NCI-H1092 (cell line): Measurements from ENCODE around the gene SAMD9L.
A peak's percentile ranks its signal among the peaks of the same experiment; 100 is the strongest.

Source experiments
- DNase-seq: peaks from one replicate; lab custom pipeline; 2025; lab: John Stamatoyannopoulos, UW

Gene SAMD9L

DNA sequence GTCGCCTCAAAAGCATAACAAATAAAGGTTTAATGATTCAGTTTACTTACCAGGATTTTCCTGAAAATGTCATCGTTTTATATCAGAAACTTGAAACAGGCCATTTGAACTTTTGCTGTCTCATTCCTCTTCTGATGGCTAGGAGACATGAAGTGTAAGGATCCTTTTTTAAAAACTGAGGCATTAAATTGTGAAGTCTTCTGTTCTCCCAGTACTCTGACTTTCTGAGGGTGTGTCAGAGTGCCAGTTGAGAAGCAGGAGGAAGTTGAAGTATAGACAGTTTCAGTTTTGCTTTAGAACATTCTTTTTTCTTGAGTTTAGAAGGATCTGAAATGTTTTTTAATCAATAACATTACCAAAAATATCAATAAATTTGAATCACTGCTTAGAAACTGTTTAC lies at the start of gene SAMD9L:
Gene SAMD9L, minus strand, starts transcription at position 242 of the 400 bp plus-strand sequence. CDS start 12,414 bp downstream, outside the sequence.
- no peak for DNase-seq

DNA sequence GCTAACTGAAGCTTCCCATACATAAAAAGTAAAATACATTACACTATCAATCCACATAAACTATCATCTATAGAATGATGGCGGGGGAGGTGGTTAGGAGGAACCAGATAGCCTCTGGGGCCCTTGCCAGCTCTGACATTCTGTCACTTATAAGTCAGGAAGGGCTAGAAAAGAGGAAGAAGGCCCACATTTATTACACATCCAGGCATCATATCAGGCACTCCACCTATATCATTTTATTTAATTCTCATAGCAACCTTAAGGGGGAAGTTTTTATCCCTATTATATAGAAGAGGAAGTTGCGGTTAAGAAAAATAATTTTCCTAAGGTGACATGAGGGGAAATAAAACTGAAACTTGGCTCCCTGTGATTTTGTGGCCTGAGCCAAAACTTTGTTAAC lies 48.2 kb upstream of the SAMD9L start:
- no peak for DNase-seq

DNA sequence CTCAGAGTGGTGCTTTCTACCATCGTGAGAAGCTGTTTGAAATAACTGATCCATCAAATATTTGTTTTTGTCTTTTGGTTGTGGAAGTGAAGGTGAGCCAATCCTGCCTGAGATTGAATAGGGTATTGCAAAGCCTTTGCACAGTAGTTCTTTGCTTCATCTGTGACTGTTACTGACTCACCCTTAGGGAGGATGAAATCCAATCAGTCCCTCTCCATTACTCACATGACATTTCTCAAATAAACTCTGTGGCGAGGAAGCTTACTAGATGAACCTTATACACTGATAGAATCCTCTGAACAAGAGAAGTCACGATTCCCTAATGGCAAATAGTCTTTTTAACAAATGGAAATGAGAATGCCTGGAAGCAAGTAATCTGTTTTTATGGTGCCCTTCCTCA lies 46.2 kb upstream of the SAMD9L start:
- DNase-seq: no peak

GRCh38 chr7:93188870-93189634 lies 40.9 kb upstream of the SAMD9L start:
- DNase-seq: no peak

DNA sequence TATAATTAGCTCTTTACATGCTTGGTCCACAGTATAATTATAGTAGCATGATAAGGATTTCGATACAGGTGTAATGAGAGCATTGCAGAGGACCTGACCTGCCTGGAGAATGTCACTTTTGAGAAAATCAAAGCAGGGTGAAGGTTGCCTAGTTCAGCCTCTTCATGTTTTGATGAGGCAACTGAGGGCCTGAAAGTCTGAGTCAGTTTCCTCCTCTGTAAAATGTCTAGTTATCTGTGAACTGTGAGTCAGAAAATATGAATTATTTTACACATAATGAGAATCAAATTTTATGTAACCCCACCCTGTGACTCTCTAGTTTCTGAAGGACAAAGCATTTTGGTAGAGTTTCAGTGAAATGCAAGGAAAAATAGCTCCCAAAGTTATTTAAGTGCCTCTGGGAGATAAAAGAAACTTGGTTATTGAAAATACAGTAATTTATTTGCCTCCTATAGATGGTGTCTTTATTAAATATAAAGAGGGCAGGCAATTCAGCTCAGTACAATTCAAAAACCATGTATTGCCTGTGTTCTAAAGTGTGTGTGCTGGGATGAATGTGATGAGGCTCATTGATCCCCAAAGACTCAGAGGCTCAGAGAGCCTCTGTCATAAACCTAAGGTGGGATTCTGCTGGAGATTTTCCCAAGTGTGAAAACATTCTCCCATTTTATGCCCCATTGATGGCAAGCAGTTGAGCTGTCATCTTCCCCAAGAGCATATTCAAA lies 37.3 kb upstream of the SAMD9L start:
- DNase-seq: no peak

DNA sequence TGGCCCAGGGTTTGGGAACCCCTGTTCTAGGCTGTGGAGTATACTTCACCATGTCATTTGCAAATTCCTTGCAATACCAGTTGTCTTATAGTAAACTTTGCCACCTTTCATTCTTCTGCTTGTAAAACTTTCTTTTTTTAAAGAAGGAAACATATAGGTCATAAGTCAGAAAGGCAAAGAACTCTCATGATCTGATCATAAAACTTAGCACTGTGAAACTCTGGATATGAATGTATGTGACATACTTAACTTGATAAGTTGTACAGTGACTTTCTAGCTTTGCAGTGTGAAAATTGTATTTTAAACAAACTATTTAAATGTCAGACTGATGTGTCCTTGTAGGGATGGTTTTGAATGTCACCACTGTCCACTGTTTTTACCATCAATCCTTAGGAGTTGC lies 31.0 kb upstream of the SAMD9L start:
- DNase-seq: no peak

DNA sequence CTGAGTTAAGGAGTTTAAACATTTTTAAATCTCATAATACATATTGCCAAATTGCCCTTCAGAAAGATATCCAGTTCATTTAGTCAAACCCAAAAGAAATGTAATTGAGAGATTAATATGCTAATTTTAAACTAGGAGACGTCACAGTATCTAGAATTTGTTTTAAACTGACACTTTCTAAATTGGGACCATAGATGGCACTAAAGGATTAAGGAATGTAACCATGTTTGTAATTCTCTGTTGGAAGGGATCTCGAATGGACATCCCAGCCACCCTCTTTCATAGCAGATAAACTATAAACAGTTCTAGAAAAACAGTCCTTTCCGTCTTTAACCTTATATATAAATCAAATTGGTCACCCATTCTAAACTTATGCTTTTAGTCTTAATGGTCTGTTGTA lies 30.0 kb upstream of the SAMD9L start:
- DNase-seq: peak; percentile 18

DNA sequence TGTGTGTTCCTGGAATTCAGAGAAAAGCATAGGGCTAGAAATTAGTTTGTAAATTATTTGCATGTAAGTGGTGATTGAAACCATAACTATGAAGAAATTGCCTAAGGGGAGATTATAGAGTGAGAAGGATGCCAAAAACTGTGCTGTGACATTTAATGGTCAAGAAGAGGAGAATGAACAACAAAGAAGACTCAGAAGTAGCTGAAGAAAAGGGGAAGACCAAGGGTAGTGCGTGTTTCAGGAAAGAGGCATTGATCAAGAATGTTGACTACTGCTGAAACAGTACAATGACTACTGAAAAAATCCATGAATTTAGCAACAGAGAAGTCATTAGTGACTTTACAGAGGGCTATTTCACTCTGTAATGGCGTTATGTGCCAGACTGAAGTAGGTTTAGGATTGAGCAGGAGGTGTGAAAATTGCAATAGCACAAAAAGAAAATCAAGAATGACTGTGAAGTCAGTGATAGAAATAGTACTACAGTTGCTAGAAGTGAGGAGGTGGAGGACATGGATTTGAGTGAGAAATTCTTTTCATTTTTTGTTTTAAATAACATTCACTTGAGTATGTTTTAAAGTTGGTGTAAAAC lies 28.9 kb upstream of the SAMD9L start:
- no peak for DNase-seq

DNA sequence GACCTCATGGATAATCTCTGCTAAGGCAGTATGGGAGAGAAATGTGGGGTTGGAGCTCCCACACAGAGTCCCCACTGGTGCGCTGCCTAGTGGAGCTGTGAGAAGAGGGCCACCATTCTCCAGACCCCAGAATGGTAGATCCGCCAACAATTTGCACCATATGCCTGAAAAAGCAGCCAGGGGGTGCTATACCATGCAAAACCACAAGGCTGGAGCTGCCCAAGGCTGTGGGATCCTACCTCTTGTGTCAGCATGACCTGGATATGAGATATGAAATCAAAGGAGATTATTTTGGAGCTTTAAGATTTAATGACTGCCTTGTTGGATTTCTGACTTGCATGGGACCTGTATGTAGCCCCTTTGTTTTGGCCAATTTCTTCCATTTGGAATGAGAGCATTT lies 27.0 kb upstream of the SAMD9L start:
- no peak for DNase-seq

DNA sequence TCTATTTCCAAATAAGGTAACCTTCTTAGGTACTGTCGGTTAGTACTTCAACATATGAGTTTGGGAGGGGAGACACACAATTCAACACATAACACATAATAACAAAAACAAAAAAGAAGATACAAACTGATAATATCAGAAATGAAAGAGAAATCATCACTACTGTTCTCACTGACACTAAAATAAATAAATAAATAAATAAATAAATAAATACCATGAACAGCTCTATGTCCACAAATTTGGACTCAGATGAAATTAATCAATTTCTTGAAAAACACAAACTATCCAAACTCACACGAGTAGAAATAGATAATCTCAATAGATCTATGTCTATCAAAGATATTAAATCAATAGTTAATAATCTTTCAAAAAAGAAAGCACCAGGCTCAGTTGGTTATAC lies 24.5 kb upstream of the SAMD9L start:
- DNase-seq: no peak

DNA sequence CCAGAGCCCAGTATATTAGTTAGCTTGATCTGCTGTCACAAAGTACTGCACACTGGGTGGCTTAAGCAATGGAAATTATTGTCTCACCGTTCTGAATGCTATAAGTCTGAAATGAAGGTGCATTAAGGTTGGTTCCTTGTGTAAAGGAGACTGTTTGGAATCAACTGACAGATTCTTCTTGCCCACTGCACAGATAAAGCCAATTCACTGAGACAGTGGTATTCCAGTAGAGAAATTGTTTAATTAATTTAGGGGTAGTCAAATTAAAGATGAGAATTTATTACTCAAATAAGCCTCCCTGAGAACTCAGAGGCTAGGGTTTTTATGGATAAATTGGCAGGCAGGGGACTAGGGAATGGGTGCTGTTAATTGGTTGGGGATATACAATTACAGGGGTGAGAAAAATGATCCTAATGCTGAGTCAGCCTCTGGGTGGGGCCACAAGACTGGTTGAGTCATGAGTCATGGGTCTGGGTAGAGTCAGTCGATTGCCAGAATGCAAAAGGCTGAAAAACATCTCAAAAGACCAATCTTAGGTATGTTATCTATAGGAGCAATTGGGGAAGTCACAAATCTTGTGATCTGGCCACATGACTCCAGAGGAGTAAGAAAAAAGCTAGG lies 23.5 kb upstream of the SAMD9L start:
- no peak for DNase-seq

GRCh38 chr7:93165447-93165846 lies 17.3 kb upstream of the SAMD9L start:
- DNase-seq: no peak

- DNase-seq: no peak
Observed at GRCh38 chr7:93164766-93165165, 16.6 kb upstream of the SAMD9L start.

GRCh38 chr7:93161181-93161762 lies 13.1 kb upstream of the SAMD9L start:
- DNase-seq: no peak

DNA sequence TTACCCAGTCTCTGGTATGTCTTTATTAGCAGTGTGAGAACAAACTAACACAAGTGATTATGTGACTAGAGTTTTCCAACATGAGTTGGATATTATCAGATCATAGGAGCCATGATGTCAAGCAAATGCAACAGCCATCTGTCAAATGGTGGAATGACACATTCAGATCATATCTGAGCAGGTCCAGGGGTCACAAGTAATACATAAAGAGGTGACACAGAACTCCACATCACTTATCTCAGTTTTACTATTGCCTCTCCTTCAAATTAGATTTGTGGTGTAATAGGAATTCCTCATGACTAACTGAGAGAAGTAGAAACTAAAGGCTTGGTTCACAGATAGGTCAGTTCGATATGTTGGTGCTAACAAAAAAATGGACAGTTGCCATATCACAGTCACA lies 12.2 kb upstream of the SAMD9L start:
- DNase-seq: no peak

DNA sequence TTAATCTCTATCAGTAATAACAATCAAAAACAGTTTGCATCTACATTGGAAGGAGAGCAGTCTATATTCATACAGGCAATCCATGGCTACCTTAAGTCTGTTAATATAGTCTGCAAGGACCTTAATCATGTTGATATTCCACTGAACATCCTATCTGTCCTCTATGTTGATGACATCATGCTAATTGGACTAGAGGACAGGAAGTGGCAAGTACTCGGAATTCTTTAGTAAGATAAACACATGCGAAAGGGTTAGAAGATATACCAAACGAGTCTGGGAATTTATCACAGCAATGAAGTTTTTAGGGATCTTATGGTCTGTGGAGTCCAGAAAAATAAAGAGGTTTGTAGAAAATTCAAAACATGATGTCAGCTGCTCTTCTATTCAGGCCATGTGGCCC lies 11.3 kb upstream of the SAMD9L start:
- DNase-seq: no peak

GRCh38 chr7:93156884-93157283 lies 8.7 kb upstream of the SAMD9L start:
- DNase-seq: no peak

DNA sequence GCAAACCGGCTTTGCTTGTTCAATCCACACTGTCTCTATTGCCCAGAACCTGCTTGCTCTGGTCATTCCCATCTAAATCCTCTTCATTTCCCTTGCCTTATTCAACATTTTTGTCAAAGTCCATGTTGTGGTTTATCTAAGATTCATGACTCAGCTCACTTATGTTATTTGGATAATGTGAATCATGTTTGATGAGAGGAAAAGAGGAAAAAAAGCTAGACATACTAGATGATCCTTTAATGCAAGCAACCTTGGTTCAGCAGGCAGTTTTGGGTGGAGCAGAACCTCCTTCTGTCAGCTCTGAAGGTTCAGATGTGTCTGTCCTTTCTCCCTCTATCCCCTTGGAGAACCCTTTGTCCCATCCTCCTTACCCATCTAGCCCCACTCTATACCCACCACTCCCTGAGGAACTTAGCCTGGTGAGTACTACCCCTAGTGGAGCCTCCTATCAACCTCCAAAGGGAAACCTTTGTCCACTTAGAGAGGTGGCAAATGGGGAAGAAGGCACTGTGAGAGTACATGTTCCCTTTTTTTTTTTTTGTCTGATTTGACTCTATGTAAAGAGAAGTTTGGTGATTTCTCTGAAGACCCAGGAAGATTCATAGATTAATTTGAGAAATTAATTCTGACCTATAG lies 2.1 kb upstream of the SAMD9L start:
- no peak for DNase-seq

- DNase-seq: no peak
Observed at GRCh38 chr7:93148727-93149126, 542 bp upstream of the SAMD9L start.

DNA sequence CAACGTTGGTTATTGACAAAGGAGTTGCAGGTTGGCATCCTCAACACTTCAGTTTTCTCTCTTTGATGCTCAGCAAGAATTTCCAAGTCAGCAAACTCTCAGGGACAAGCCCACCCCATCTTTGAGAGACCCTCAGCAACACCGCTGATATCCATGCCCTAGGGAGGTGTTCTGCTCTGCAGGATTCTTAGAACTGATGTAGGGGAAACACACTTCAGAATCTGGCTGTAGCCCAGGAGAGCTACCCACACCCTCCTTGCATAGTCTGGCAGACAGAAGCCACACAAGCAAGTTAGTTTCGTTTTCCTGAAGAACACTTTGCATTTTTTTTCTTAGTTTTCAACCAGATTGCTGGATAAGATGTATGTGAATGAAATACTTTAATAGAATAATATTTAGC lies 822 bp downstream of the SAMD9L start:
- no peak for DNase-seq

DNA sequence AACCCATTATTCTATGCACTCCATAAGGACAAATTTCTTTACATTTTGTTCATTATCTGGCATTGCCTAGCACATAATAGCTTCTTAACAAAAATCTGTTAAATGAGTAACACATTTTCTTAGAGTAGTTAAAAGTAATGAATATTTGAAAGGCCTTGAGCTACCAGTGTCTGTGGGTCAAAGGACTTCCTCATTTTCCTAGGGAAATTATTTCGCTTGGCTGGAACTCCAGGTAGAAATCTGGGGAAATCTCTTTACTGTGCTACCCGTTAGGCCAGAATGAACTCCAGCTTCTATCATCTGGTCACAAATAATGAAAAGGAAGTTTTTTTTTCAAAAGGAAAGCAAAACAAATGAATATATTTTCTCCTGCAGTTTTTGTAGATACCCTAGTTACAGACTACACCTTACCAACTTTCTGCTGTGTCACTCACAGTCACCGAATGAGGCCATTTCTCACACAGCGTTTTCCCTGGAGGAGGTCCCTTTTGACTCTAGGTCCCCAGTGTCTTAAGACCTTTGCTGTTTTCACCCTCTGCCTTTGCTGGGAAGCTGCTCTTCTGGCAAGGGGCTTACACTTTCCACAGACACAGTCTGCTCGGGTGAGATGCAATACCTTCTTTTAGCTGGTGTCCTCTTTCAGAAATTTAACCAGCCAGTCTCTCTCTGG lies 1.6 kb downstream of the SAMD9L start:
- no peak for DNase-seq
